Glutamatergic neuron (in vitro differentiated cells): ENCODE data around the gene NTRK2. TPM values are rescaled to one million over a fixed set of nuclear protein-coding genes. Genes with fewer than 3 reads are reported as not detected.

ENCODE experiments used
- DNase-seq: peaks from one replicate; pipeline ENCODE4 v3.0.0; 2022
- H3K27ac Mint-ChIP-seq: one replicate; pipeline ENCODE4 v1.8.0; 2020; ENCODE audit warnings: mild to moderate bottlenecking, mixed read lengths, inconsistent platforms; ENCODE audit not compliant: unreplicated experiment
- H3K27me3 Mint-ChIP-seq: one replicate; pipeline ENCODE4 v1.8.0; 2020; ENCODE audit warnings: mild to moderate bottlenecking, moderate library complexity, mixed read lengths, inconsistent platforms; ENCODE audit not compliant: unreplicated experiment
- H3K36me3 Mint-ChIP-seq: one replicate; pipeline ENCODE4 v1.8.0; 2020; ENCODE audit warnings: mild to moderate bottlenecking, mixed read lengths, inconsistent platforms; ENCODE audit not compliant: unreplicated experiment
- H3K4me1 Mint-ChIP-seq: one replicate; pipeline ENCODE4 v1.8.0; 2020; ENCODE audit warnings: mild to moderate bottlenecking, low read depth, mixed read lengths, inconsistent platforms; ENCODE audit not compliant: unreplicated experiment
- H3K4me3 Mint-ChIP-seq: one replicate; pipeline ENCODE4 v1.8.0; 2020; ENCODE audit warnings: mild to moderate bottlenecking, mixed read lengths, inconsistent platforms; ENCODE audit not compliant: unreplicated experiment
- H3K9me3 Mint-ChIP-seq: one replicate; pipeline ENCODE4 v1.8.0; 2020; ENCODE audit warnings: mild to moderate bottlenecking, moderate library complexity, mixed read lengths, inconsistent platforms; ENCODE audit not compliant: unreplicated experiment
- CTCF ChIP-seq: fragments of 200-600 bp; sonication (generic); IDR thresholded peaks from one replicate; pipeline ENCODE4 v1.5.0; 2021; ENCODE audit not compliant: partially characterized antibody, unreplicated experiment
- total RNA-seq: library from RNA; stranded (reverse); fragmentation: NEBNext Ultra II Directional; extraction: Animal tissue kit (Norgen Biotek cat#: 25700); gene quantifications from one replicate; pipeline ENCODE4 v1.2.1, GENCODE V29; 2021; ENCODE audit not compliant: unreplicated experiment

The NTRK2 gene
- total RNA-seq, 1 donor from 2014 or later: 2.1 TPM

- DNase-seq: no peak
- TF ChIP-seq CTCF: no peak
- Mint-ChIP-seq H3K4me3 (no peak overlapping the region), H3K27ac (no peak overlapping the region), H3K4me1 (no peaks in the 10 kb centered on the region), H3K9me3 (no peaks in the 10 kb centered on the region), H3K36me3 (no peaks in the 10 kb centered on the region), H3K27me3 (no peaks in the 10 kb centered on the region)
Observed at GRCh38 chr9:84970432-84970831, 300.9 kb downstream of the NTRK2 start.

- Mint-ChIP-seq H3K27me3 (no peaks in the 10 kb centered on the region), H3K4me1 (no peaks in the 10 kb centered on the region), H3K36me3 (no peaks in the 10 kb centered on the region), H3K27ac (no peak overlapping the region), H3K9me3 (no peaks in the 10 kb centered on the region), H3K4me3 (no peak overlapping the region)
- no peak for DNase-seq
- TF ChIP-seq CTCF: no peak
Observed at GRCh38 chr9:84971571-84971970, 302.0 kb downstream of the NTRK2 start.

GRCh38 chr9:84974258-84974657 is 304.7 kb downstream of the NTRK2 start:
- Mint-ChIP-seq H3K36me3 (no peaks in the 10 kb centered on the region), H3K4me1 (no peaks in the 10 kb centered on the region), H3K27me3 (no peaks in the 10 kb centered on the region), H3K4me3 (no peak overlapping the region), H3K27ac (no peak overlapping the region), H3K9me3 (no peaks in the 10 kb centered on the region)
- no peak for TF ChIP-seq CTCF
- DNase-seq: no peak

- DNase-seq: no peak
- H3K27ac Mint-ChIP-seq: no peak overlapping the region
- no peak for TF ChIP-seq CTCF
- H3K4me3 Mint-ChIP-seq: no peak overlapping the region
- H3K36me3 Mint-ChIP-seq: no peaks in the 10 kb centered on the region
- no peaks in the 10 kb centered on the region for H3K27me3 Mint-ChIP-seq
- H3K4me1 Mint-ChIP-seq: no peaks in the 10 kb centered on the region
- H3K9me3 Mint-ChIP-seq: no peaks in the 10 kb centered on the region
Observed at GRCh38 chr9:84974855-84975254, 305.3 kb downstream of the NTRK2 start.

- no peaks in the 10 kb centered on the region for H3K4me1 Mint-ChIP-seq
- H3K4me3 Mint-ChIP-seq: no peak overlapping the region
- no peak for DNase-seq
- TF ChIP-seq CTCF: no peak
- no peak overlapping the region for H3K27ac Mint-ChIP-seq
- no peaks in the 10 kb centered on the region for H3K27me3 Mint-ChIP-seq
- H3K9me3 Mint-ChIP-seq: no peaks in the 10 kb centered on the region
- H3K36me3 Mint-ChIP-seq: no peaks in the 10 kb centered on the region
Observed at GRCh38 chr9:84975926-84976325, 306.4 kb downstream of the NTRK2 start.
